GM12865 (cell line): ENCODE results near the gene AXIN1.
"Not testable (repeated sequence)": the region's sequence is repeated elsewhere in the genome, so short reads cannot be mapped to it uniquely, and the experiment has no call there.

ENCODE experiments used
- DNase-seq: peaks from one replicate; pipeline ENCODE4 v3.0.0; 2010; ENCODE audit warnings: low read depth
- H3K4me3 ChIP-seq: 2 replicates; pipeline ENCODE4 v1.5.1; 2011; ENCODE audit warnings: mild to moderate bottlenecking, low read depth, low read length, control low read depth
- CTCF ChIP-seq: IDR thresholded peaks from 2 replicates; pipeline ENCODE4 v1.5.1; 2011; ENCODE audit warnings: low read length, control low read depth, low read depth, inconsistent platforms; ENCODE audit not compliant: insufficient read depth; ENCODE audit errors: missing control alignments

Gene AXIN1

GRCh38 chr16:347203-347602, 5.3 kb downstream of the AXIN1 start:
- no peak overlapping the region for H3K4me3 ChIP-seq
- DNase-seq: no peak
- TF ChIP-seq CTCF: no peak

- DNase-seq: no peak
- no peak overlapping the region for H3K4me3 ChIP-seq
- no peak for TF ChIP-seq CTCF
Observed at GRCh38 chr16:346587-346986, 5.9 kb downstream of the AXIN1 start.

GRCh38 chr16:345772-346171, 6.8 kb downstream of the AXIN1 start:
- no peak for TF ChIP-seq CTCF
- H3K4me3 ChIP-seq: no peak overlapping the region
- no peak for DNase-seq

GRCh38 chr16:342455-343213, 9.9 kb downstream of the AXIN1 start:
- DNase-seq: no peak
- H3K4me3 ChIP-seq: no peak overlapping the region
- TF ChIP-seq CTCF: no peak

- H3K4me3 ChIP-seq, DNase-seq: not testable (repeated sequence)
Observed at GRCh38 chr16:341974-342336, 10.6 kb downstream of the AXIN1 start.

GRCh38 chr16:341095-341973, 11.2 kb downstream of the AXIN1 start:
- not testable (repeated sequence) for DNase-seq, H3K4me3 ChIP-seq

- DNase-seq: no peak
- H3K4me3 ChIP-seq: no peak overlapping the region
- no peak for TF ChIP-seq CTCF
Observed at GRCh38 chr16:340370-341091, 12.0 kb downstream of the AXIN1 start.
